Type B pancreatic cell (in vitro differentiated cells): ENCODE data around the gene EIF4G1. TPM values are rescaled to one million over a fixed set of nuclear protein-coding genes. Genes with fewer than 3 reads are reported as not detected.
A peak's percentile ranks its signal among the peaks of the same experiment; 100 is the strongest.

Experiments used
- DNase-seq: peaks from one replicate; pipeline ENCODE4 v3.0.0; 2021; ENCODE audit warnings: mixed read lengths; ENCODE audit not compliant: unreplicated experiment; ENCODE audit errors: extremely low spot score
- H3K27ac Mint-ChIP-seq: 2 replicates; pipeline ENCODE4 v1.8.0; 2021; ENCODE audit warnings: mild to moderate bottlenecking, mixed read lengths
- H3K27me3 Mint-ChIP-seq: 2 replicates; pipeline ENCODE4 v1.8.0; 2021; ENCODE audit warnings: mixed read lengths
- H3K36me3 Mint-ChIP-seq: 2 replicates; pipeline ENCODE4 v1.8.0; 2021; ENCODE audit warnings: mixed read lengths
- H3K4me1 Mint-ChIP-seq: one replicate; pipeline ENCODE4 v1.8.0; 2021; ENCODE audit warnings: mixed read lengths; ENCODE audit not compliant: unreplicated experiment
- H3K4me3 Mint-ChIP-seq: 2 replicates; pipeline ENCODE4 v1.8.0; 2021; ENCODE audit warnings: mild to moderate bottlenecking, mixed read lengths
- H3K9me3 Mint-ChIP-seq: 2 replicates; pipeline ENCODE4 v1.8.0; 2021; ENCODE audit warnings: mixed read lengths
- total RNA-seq: library from RNA; stranded (reverse); gene quantifications from 2 replicates; pipeline ENCODE4 v1.2.1, GENCODE V29; 2021; ENCODE audit warnings: low replicate concordance
- TF ChIP-seq, protein P1 (sequence below): fragments of 200-600 bp; sonication (generic); conservative IDR thresholded peaks from 2 replicates; pipeline ENCODE4 v1.5.0; 2021; ENCODE audit warnings: antibody characterized with exemption, mild to moderate bottlenecking

Gene EIF4G1
- total RNA-seq, 1 donor from 2014 or later: 371 TPM

DNA sequence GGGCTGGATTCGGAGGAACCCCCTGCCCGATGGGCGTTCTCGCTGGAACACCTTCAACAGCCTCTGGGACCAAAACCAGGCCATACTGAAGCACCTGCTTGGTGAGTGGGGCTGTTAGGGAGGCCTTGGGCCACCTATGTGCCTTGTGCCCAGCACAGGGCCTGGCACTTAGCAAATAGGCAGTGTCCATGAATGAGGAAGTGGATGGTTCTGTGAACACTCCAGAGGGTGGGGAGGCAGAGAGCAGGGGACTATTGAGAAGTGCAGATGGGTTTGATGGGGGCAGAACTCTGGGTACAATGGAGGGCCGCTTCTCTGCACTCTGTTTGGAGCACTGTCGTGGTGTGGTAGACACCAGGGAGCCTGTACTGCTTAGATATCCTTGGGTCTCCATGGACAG lies 37.0 kb upstream of the EIF4G1 start:
- H3K27ac Mint-ChIP-seq: no peak overlapping the region
- TF ChIP-seq, protein P1, sequence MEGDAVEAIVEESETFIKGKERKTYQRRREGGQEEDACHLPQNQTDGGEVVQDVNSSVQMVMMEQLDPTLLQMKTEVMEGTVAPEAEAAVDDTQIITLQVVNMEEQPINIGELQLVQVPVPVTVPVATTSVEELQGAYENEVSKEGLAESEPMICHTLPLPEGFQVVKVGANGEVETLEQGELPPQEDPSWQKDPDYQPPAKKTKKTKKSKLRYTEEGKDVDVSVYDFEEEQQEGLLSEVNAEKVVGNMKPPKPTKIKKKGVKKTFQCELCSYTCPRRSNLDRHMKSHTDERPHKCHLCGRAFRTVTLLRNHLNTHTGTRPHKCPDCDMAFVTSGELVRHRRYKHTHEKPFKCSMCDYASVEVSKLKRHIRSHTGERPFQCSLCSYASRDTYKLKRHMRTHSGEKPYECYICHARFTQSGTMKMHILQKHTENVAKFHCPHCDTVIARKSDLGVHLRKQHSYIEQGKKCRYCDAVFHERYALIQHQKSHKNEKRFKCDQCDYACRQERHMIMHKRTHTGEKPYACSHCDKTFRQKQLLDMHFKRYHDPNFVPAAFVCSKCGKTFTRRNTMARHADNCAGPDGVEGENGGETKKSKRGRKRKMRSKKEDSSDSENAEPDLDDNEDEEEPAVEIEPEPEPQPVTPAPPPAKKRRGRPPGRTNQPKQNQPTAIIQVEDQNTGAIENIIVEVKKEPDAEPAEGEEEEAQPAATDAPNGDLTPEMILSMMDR: no peak
- no peaks in the 10 kb centered on the region for H3K36me3 Mint-ChIP-seq
- no peak overlapping the region for H3K4me3 Mint-ChIP-seq
- H3K4me1 Mint-ChIP-seq: no peaks in the 10 kb centered on the region
- no peaks in the 10 kb centered on the region for H3K9me3 Mint-ChIP-seq
- H3K27me3 Mint-ChIP-seq: peaks cover 77% of the 10 kb centered on the region
- no peak for DNase-seq

DNA sequence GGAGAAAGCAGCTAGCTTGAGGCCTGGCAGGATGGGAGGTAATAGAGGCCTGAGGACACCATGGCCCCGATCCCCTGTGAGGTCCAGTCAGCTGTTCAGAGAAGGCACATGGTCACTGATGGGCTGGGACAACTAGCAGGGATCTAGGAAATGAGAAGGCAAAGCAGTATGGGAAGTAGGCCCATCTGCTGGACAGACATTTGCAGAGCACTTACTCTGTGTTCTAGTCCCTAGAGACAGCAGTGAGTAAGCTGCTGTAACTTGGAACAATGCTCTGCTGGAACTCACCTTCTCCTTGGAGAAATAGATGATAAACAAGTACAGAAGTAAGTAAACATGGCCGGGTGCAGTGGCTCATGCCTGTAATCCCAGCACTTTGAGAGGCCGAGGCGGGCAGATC lies 31.5 kb upstream of the EIF4G1 start:
- peaks cover 5% of the 10 kb centered on the region for H3K4me1 Mint-ChIP-seq
- no peaks in the 10 kb centered on the region for H3K9me3 Mint-ChIP-seq
- H3K36me3 Mint-ChIP-seq: no peaks in the 10 kb centered on the region
- peaks cover 70% of the 10 kb centered on the region for H3K27me3 Mint-ChIP-seq
- H3K4me3 Mint-ChIP-seq: no peak overlapping the region
- no peak for DNase-seq
- no peak overlapping the region for H3K27ac Mint-ChIP-seq
- TF ChIP-seq, protein P1: no peak

DNA sequence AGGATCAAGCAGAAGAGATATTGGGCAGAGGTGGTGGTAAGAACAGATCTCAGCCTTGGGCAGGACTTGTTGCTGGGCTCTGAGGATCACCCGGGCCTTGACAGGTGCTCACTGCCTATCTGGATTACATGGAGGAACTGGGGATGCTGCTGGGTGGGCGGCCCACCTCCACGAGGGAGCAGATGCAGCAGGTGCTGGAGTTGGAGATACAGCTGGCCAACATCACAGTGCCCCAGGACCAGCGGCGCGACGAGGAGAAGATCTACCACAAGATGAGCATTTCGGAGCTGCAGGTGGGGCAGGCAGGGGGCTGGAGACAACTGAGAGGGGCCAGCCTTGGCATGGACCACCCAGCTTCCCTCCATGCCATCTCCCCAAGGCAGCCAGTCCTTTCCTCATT lies 30.7 kb upstream of the EIF4G1 start:
- Mint-ChIP-seq H3K36me3 (no peaks in the 10 kb centered on the region), H3K4me3 (no peak overlapping the region), H3K27ac (no peak overlapping the region), H3K9me3 (no peaks in the 10 kb centered on the region), H3K4me1 (peaks cover 5% of the 10 kb centered on the region), H3K27me3 (peaks cover 67% of the 10 kb centered on the region)
- TF ChIP-seq, protein P1: no peak
- DNase-seq: no peak

DNA sequence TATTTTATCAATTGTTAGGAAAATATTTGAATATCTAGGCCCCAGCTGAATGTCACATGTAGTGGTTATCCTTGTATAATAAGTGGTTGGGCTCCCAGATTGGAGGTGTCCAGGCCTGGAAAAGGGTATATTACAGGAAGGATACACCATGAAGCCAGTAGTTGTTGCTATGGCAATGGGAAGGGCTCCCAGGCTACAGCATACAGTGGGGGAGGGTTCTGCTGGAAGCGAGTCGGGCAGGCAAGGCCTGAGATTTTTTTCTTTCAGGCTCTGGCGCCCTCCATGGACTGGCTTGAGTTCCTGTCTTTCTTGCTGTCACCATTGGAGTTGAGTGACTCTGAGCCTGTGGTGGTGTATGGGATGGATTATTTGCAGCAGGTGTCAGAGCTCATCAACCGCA lies 29.7 kb upstream of the EIF4G1 start:
- H3K4me1 Mint-ChIP-seq: peaks cover 5% of the 10 kb centered on the region
- TF ChIP-seq, protein P1: peak; percentile 70
- peaks cover 70% of the 10 kb centered on the region for H3K27me3 Mint-ChIP-seq
- peak overlapping the region; percentile 17 for H3K27ac Mint-ChIP-seq
- no peaks in the 10 kb centered on the region for H3K9me3 Mint-ChIP-seq
- no peaks in the 10 kb centered on the region for H3K36me3 Mint-ChIP-seq
- no peak for DNase-seq
- H3K4me3 Mint-ChIP-seq: no peak overlapping the region

DNA sequence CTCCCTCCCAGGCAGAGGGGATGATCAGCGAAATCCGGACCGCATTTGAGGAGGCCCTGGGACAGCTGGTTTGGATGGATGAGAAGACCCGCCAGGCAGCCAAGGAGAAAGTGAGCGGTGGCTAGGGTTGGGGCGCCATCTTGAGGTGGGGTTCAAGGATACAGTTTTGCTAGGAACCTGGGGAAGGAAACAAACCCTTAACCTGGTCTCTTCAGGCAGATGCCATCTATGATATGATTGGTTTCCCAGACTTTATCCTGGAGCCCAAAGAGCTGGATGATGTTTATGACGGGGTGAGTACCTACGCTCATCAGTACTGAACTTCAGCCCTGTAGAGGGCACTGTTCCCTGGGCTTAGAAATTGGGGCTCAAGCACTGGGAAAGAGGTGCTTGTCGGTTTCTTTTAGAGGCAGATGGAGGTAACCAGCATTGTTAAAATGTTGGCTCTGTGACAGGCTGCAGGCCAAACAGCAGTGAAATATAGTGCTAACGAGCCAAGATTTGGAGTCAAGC lies 24.9 kb upstream of the EIF4G1 start:
- Mint-ChIP-seq H3K27ac (no peak overlapping the region), H3K9me3 (no peaks in the 10 kb centered on the region), H3K4me3 (no peak overlapping the region), H3K27me3 (peaks cover 62% of the 10 kb centered on the region), H3K4me1 (peaks cover 5% of the 10 kb centered on the region), H3K36me3 (no peaks in the 10 kb centered on the region)
- TF ChIP-seq, protein P1: peak; percentile 73
- DNase-seq: no peak

DNA sequence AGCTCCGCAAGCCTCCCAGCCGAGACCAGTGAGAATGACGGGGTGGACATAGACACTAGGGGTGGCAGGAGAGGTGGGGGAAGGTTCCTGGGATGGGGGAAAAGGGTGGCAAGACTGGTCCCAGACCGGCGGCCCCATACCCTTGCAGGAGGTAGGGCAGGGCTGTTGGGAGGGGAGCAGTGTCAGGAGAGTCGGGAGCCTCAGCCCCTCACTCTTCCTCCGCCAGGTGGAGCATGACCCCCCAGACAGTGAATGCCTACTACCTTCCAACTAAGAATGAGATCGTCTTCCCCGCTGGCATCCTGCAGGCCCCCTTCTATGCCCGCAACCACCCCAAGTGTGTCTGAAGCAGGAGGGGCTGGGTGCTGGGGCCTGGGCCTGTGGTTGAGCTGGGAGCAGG lies 24.1 kb upstream of the EIF4G1 start:
- no peaks in the 10 kb centered on the region for H3K36me3 Mint-ChIP-seq
- no peaks in the 10 kb centered on the region for H3K9me3 Mint-ChIP-seq
- no peak overlapping the region for H3K4me3 Mint-ChIP-seq
- no peaks in the 10 kb centered on the region for H3K4me1 Mint-ChIP-seq
- DNase-seq: no peak
- TF ChIP-seq, protein P1: no peak
- peaks cover 61% of the 10 kb centered on the region for H3K27me3 Mint-ChIP-seq
- no peak overlapping the region for H3K27ac Mint-ChIP-seq
